Activated naive CD8-positive, alpha-beta T cell (primary cell): ENCODE data around the gene PLD2.
"Not testable (repeated sequence)": the region's sequence is repeated elsewhere in the genome, so short reads cannot be mapped to it uniquely, and the experiment has no call there.

Source experiments
- H3K27ac Mint-ChIP-seq: one replicate; pipeline ENCODE4 v1.8.0; 2021; ENCODE audit warnings: mixed read lengths
- H3K27me3 Mint-ChIP-seq: one replicate; pipeline ENCODE4 v1.8.0; 2021; ENCODE audit warnings: mixed read lengths
- H3K36me3 Mint-ChIP-seq: one replicate; pipeline ENCODE4 v1.8.0; 2021; ENCODE audit warnings: mixed read lengths
- H3K4me1 Mint-ChIP-seq: one replicate; pipeline ENCODE4 v1.8.0; 2021; ENCODE audit warnings: low read depth, mixed read lengths
- H3K4me3 Mint-ChIP-seq: one replicate; pipeline ENCODE4 v1.8.0; 2021; ENCODE audit warnings: mild to moderate bottlenecking, mixed read lengths
- H3K9me3 Mint-ChIP-seq: one replicate; pipeline ENCODE4 v1.8.0; 2021; ENCODE audit warnings: low read depth, mixed read lengths

The PLD2 gene

GRCh38 chr17:4869058-4869998 is 62.4 kb downstream of the PLD2 start:
- not testable (repeated sequence) for H3K4me3 Mint-ChIP-seq, H3K27ac Mint-ChIP-seq, H3K27me3 Mint-ChIP-seq

GRCh38 chr17:4870855-4871254 is 63.9 kb downstream of the PLD2 start:
- peaks cover 5% of the 10 kb centered on the region for H3K36me3 Mint-ChIP-seq
- H3K27me3 Mint-ChIP-seq, result no peaks in the 10 kb centered on the region
- no peaks in the 10 kb centered on the region for H3K9me3 Mint-ChIP-seq
- no peak overlapping the region for H3K4me3 Mint-ChIP-seq
- H3K27ac Mint-ChIP-seq, result no peak overlapping the region
- peaks cover 6% of the 10 kb centered on the region for H3K4me1 Mint-ChIP-seq

More at GRCh38 chr17:4869058-4869998, 62.4 kb downstream of the PLD2 start:
- not testable (repeated sequence) for H3K4me1 Mint-ChIP-seq, H3K36me3 Mint-ChIP-seq, H3K9me3 Mint-ChIP-seq

GRCh38 chr17:4872786-4873185 is 65.8 kb downstream of the PLD2 start:
- Mint-ChIP-seq H3K27ac (peak overlapping the region; percentile 46), H3K4me3 (no peak overlapping the region), H3K27me3 (no peaks in the 10 kb centered on the region), H3K4me1 (peaks cover 7% of the 10 kb centered on the region), H3K36me3 (peaks cover 5% of the 10 kb centered on the region), H3K9me3 (no peaks in the 10 kb centered on the region)
